ENCODE data around the gene BAZ1B.

- no peak for TF ChIP-seq POLR2A (IDR thresholded peaks at IDR 0.05)
- TF ChIP-seq CTCF (IDR thresholded peaks at IDR 0.05) = no peak
These were observed 27.1 kb upstream of the BAZ1B start for GRCh38 chr7:73549176-73549575.
